Neural cell (in vitro differentiated cells): ENCODE measurements around the gene RHOF. TPM values are rescaled to one million over a fixed set of nuclear protein-coding genes. Genes with fewer than 3 reads are reported as not detected.
"Not testable (repeated sequence)": the region's sequence is repeated elsewhere in the genome, so short reads cannot be mapped to it uniquely, and the experiment has no call there.

Experiments used
- H2AFZ ChIP-seq: fragments of 200-600, 300-800 bp; sonication (generic), shearing (Covaris generic); 2 replicates; pipeline ENCODE4 v1.6.0; 2014; ENCODE audit warnings: low read depth, mild to moderate bottlenecking, antibody characterized with exemption, low read length, moderate library complexity
- H3F3A ChIP-seq: fragments of 200-600 bp; shearing (Covaris generic); 2 replicates; pipeline ENCODE4 v1.6.1; 2016; ENCODE audit warnings: mild to moderate bottlenecking, moderate library complexity, mixed read lengths, antibody characterized with exemption, low read length; ENCODE audit not compliant: insufficient read depth, poor library complexity, severe bottlenecking
- H3K27ac ChIP-seq: fragments of 200-600, 300-800 bp; sonication (generic), shearing (Covaris generic); 2 replicates; pipeline ENCODE4 v1.5.1; 2014; ENCODE audit warnings: mild to moderate bottlenecking, low read length, moderate library complexity
- H3K27me3 ChIP-seq: fragments of 300-800, 200-600 bp; sonication (generic), shearing (Covaris generic); 2 replicates; pipeline ENCODE4 v1.6.0; 2014; ENCODE audit warnings: mild to moderate bottlenecking, low read depth, low read length, moderate library complexity; ENCODE audit not compliant: insufficient read depth
- H3K36me3 ChIP-seq: fragments of 300-800, 200-600 bp; sonication (generic), shearing (Covaris generic); 2 replicates; pipeline ENCODE4 v1.5.1; 2014; ENCODE audit warnings: mild to moderate bottlenecking, antibody characterized with exemption, low read length, moderate library complexity; ENCODE audit not compliant: insufficient read depth
- H3K4me2 ChIP-seq: fragments of 300-800, 200-600 bp; sonication (generic), shearing (Covaris generic); 2 replicates; pipeline ENCODE4 v1.6.0; 2014; ENCODE audit warnings: mild to moderate bottlenecking, low read length
- H3K4me3 ChIP-seq: fragments of 300-800, 200-600 bp; sonication (generic), shearing (Covaris generic); 2 replicates; pipeline ENCODE4 v1.5.1; 2014; ENCODE audit warnings: mild to moderate bottlenecking, low read length, moderate library complexity
- H3K79me2 ChIP-seq: fragments of 200-600 bp; shearing (Covaris generic); replicated peaks from 2 replicates; pipeline ENCODE4 v1.6.0; 2014; ENCODE audit warnings: mild to moderate bottlenecking, low read length, moderate library complexity; ENCODE audit not compliant: insufficient read depth
- H3K9ac ChIP-seq: fragments of 300-800, 200-600 bp; sonication (generic), shearing (Covaris generic); 2 replicates; pipeline ENCODE4 v1.6.1; 2016; ENCODE audit warnings: mild to moderate bottlenecking, low read length, mixed read lengths
- H3K9me2 ChIP-seq: fragments of 200-600 bp; shearing (Covaris generic); 2 replicates; pipeline ENCODE4 v1.6.1; 2016; ENCODE audit warnings: mild to moderate bottlenecking, low read length, mixed read lengths; ENCODE audit not compliant: insufficient read depth
- H3K9me3 ChIP-seq: fragments of 200-600, 300-800 bp; sonication (generic), shearing (Covaris generic); 2 replicates; pipeline ENCODE4 v1.6.1; 2016; ENCODE audit warnings: mild to moderate bottlenecking, mixed run types, low read length, moderate library complexity, mixed read lengths
- H4K20me1 ChIP-seq: fragments of 200-600 bp; shearing (Covaris generic); 2 replicates; pipeline ENCODE4 v1.6.1; 2016; ENCODE audit warnings: mild to moderate bottlenecking, mixed run types; ENCODE audit not compliant: insufficient read depth
- CTCF ChIP-seq: fragments of 450-650 bp; IDR thresholded peaks from 2 replicates; pipeline ENCODE4 v1.5.1; 2014; ENCODE audit warnings: antibody characterized with exemption, mild to moderate bottlenecking, moderate library complexity; ENCODE audit not compliant: poor library complexity, severe bottlenecking
- EP300 ChIP-seq: fragments of 450-650 bp; conservative IDR thresholded peaks from 2 replicates; pipeline ENCODE4 v1.6.1; 2014; ENCODE audit warnings: antibody characterized with exemption, mild to moderate bottlenecking, moderate library complexity; ENCODE audit not compliant: poor library complexity, severe bottlenecking
- EZH2 ChIP-seq: fragments of 200-600, 300-800 bp; shearing (Covaris generic), sonication (generic); IDR thresholded peaks from 2 replicates; pipeline ENCODE4 v1.6.1; 2014; ENCODE audit warnings: antibody characterized with exemption, low read length, borderline replicate concordance, mild to moderate bottlenecking; ENCODE audit not compliant: insufficient read depth, poor library complexity, severe bottlenecking
- MXI1 ChIP-seq: fragments of 450-650 bp; conservative IDR thresholded peaks from 2 replicates; pipeline ENCODE4 v1.6.1; 2014; ENCODE audit warnings: antibody characterized with exemption, mild to moderate bottlenecking; ENCODE audit not compliant: poor library complexity, severe bottlenecking
- POLR2AphosphoS5 ChIP-seq: IDR thresholded peaks from 2 replicates; pipeline ENCODE4 v1.6.1; 2012
- RAD21 ChIP-seq: fragments of 450-650 bp; conservative IDR thresholded peaks from 2 replicates; pipeline ENCODE4 v1.6.1; 2014; ENCODE audit warnings: antibody characterized with exemption, mild to moderate bottlenecking, moderate library complexity
- REST ChIP-seq: IDR thresholded peaks from 2 replicates; pipeline ENCODE4 v1.6.1; 2012; ENCODE audit warnings: borderline replicate concordance
- SMC3 ChIP-seq: fragments of 450-650 bp; conservative IDR thresholded peaks from 2 replicates; pipeline ENCODE4 v1.6.1; 2014; ENCODE audit warnings: antibody characterized with exemption, mild to moderate bottlenecking, moderate library complexity; ENCODE audit not compliant: poor library complexity
- TAF1 ChIP-seq: IDR thresholded peaks from 2 replicates; pipeline ENCODE4 v1.6.1; 2012; ENCODE audit warnings: low read depth
- polyA plus RNA-seq: library from polyadenylated mRNA; depleted of rRNA; stranded (reverse); fragments of >200 nt; gene quantifications from 2 replicates; pipeline ENCODE4 v1.2.3, GENCODE V29; 2014

The RHOF gene
- polyA plus RNA-seq, 1 donor from 2014 or later: 14.7 TPM

- not testable (repeated sequence) for H3K79me2 ChIP-seq, H3K27ac ChIP-seq, H3K4me3 ChIP-seq
Measured at GRCh38 chr12:121745545-121745944, 47.9 kb downstream of the RHOF start.

GRCh38 chr12:121741743-121742142 is 51.7 kb downstream of the RHOF start:
- H3K79me2 ChIP-seq: no peaks in the 10 kb centered on the region
- no peak overlapping the region for H3K27ac ChIP-seq
- no peak for TF ChIP-seq POLR2AphosphoS5
- TF ChIP-seq SMC3: no peak
- no peak for TF ChIP-seq MXI1
- no peak for TF ChIP-seq REST
- no peak for TF ChIP-seq EP300
- no peak for TF ChIP-seq TAF1
- TF ChIP-seq RAD21: no peak
- TF ChIP-seq CTCF: no peak
- no peak for TF ChIP-seq EZH2
- no peaks in the 10 kb centered on the region for H3K9me2 ChIP-seq
- no peak overlapping the region for H3K9ac ChIP-seq
- H2AFZ ChIP-seq: no peak overlapping the region
- H3K4me2 ChIP-seq: no peak overlapping the region
- H3K4me3 ChIP-seq: no peak overlapping the region
- no peaks in the 10 kb centered on the region for H3K9me3 ChIP-seq
- H3F3A ChIP-seq: no peaks in the 10 kb centered on the region
- no peaks in the 10 kb centered on the region for H3K36me3 ChIP-seq
- no peaks in the 10 kb centered on the region for H3K27me3 ChIP-seq
- H4K20me1 ChIP-seq: no peaks in the 10 kb centered on the region

More at GRCh38 chr12:121745545-121745944, 47.9 kb downstream of the RHOF start:
- H3K9ac ChIP-seq, H3K36me3 ChIP-seq, H3K9me2 ChIP-seq, H3K9me3 ChIP-seq, H3K4me2 ChIP-seq, H4K20me1 ChIP-seq, H3K27me3 ChIP-seq, H3F3A ChIP-seq, H2AFZ ChIP-seq: not testable (repeated sequence)

GRCh38 chr12:121740847-121741246 is 52.6 kb downstream of the RHOF start:
- H3K9ac ChIP-seq: no peak overlapping the region
- TF ChIP-seq TAF1 (no peak), RAD21 (no peak), POLR2AphosphoS5 (no peak), EZH2 (no peak), SMC3 (no peak), MXI1 (no peak), CTCF (no peak), EP300 (no peak), REST (no peak)
- no peaks in the 10 kb centered on the region for H3K9me3 ChIP-seq
- no peaks in the 10 kb centered on the region for H3F3A ChIP-seq
- no peaks in the 10 kb centered on the region for H4K20me1 ChIP-seq
- H3K4me2 ChIP-seq: no peak overlapping the region
- no peak overlapping the region for H2AFZ ChIP-seq
- H3K27me3 ChIP-seq: no peaks in the 10 kb centered on the region
- no peak overlapping the region for H3K4me3 ChIP-seq
- no peaks in the 10 kb centered on the region for H3K79me2 ChIP-seq
- no peaks in the 10 kb centered on the region for H3K9me2 ChIP-seq
- H3K36me3 ChIP-seq: no peaks in the 10 kb centered on the region
- no peak overlapping the region for H3K27ac ChIP-seq
